Right lobe of liver (tissue), 5 donors: ENCODE measurements around the gene KIAA0825. TPM values are rescaled to one million over a fixed set of nuclear protein-coding genes. Genes with fewer than 3 reads are reported as not detected.

Experiments used
- total RNA-seq, 6 experiments: library from RNA; depleted of rRNA in 2 of 6; stranded (reverse); fragments of >200 nt in 2 of 6; fragmentation: NEBNext Ultra II Directional in 3 of 6; extraction: Animal tissue kit (Norgen Biotek cat#: 25700) in 3 of 6; gene quantifications; one replicate each; pipeline versions ENCODE4 v1.1.0 to v1.2.4, GENCODE V29; 2016 to 2023
- donor health status: DM: no; HTN: no; CAD: no.
- donor health status: DM: no; HTN: no; CAD: no.
- donor health status: DM: no; HTN: yes; CAD: no.
- donor health status: DM: no; HTN: yes; CAD: no.

Gene KIAA0825
- total RNA-seq, 6 experiments from 2014 or later: 0.86 to 3.2 (median 1.7) TPM

Other genes starting within 250 kb of the KIAA0825 start
- 1 to 10 TPM in 5 of 6 experiments, under 1 TPM in 1; 0.80 to 3.3 (median 2.4) TPM for gene SLF1, start 65 bp upstream of the KIAA0825 start, total RNA-seq